Endothelial cell (in vitro differentiated cells): ENCODE measurements around the gene CLEC20A. TPM values are rescaled to one million over a fixed set of nuclear protein-coding genes. Genes with fewer than 3 reads are reported as not detected.

Experiments
- DNase-seq: peaks from one replicate; pipeline ENCODE4 v3.0.0; 2021; ENCODE audit warnings: low spot score
- H3K27ac Mint-ChIP-seq: one replicate; pipeline ENCODE4 v1.8.0; 2021; ENCODE audit warnings: mixed read lengths, inconsistent platforms; ENCODE audit not compliant: unreplicated experiment
- H3K27me3 Mint-ChIP-seq: one replicate; pipeline ENCODE4 v1.8.0; 2021; ENCODE audit warnings: mild to moderate bottlenecking, moderate library complexity, mixed read lengths, inconsistent platforms; ENCODE audit not compliant: unreplicated experiment
- H3K36me3 Mint-ChIP-seq: one replicate; pipeline ENCODE4 v1.8.0; 2021; ENCODE audit warnings: mild to moderate bottlenecking, low read depth, mixed read lengths, inconsistent platforms; ENCODE audit not compliant: unreplicated experiment
- H3K4me1 Mint-ChIP-seq: one replicate; pipeline ENCODE4 v1.8.0; 2021; ENCODE audit warnings: mild to moderate bottlenecking, mixed read lengths, inconsistent platforms; ENCODE audit not compliant: unreplicated experiment
- H3K4me3 Mint-ChIP-seq: one replicate; pipeline ENCODE4 v1.8.0; 2021; ENCODE audit warnings: mild to moderate bottlenecking, mixed read lengths, inconsistent platforms; ENCODE audit not compliant: unreplicated experiment
- H3K9me3 Mint-ChIP-seq: one replicate; pipeline ENCODE4 v1.8.0; 2021; ENCODE audit warnings: mixed read lengths, inconsistent platforms; ENCODE audit not compliant: unreplicated experiment
- total RNA-seq: library from RNA; stranded (reverse); fragmentation: NEBNext Ultra II Directional; extraction: Animal tissue kit (Norgen Biotek cat#: 25700); gene quantifications from one replicate; pipeline ENCODE4 v1.2.1, GENCODE V29; 2021; ENCODE audit not compliant: unreplicated experiment
- TF ChIP-seq, protein P1 (sequence below): fragments of 200-600 bp; sonication (generic); IDR thresholded peaks from one replicate; pipeline ENCODE4 v1.5.0; 2021; ENCODE audit warnings: antibody characterized with exemption; ENCODE audit not compliant: unreplicated experiment

CLEC20A gene
- total RNA-seq, 1 donor from 2014 or later, result not detected

DNA sequence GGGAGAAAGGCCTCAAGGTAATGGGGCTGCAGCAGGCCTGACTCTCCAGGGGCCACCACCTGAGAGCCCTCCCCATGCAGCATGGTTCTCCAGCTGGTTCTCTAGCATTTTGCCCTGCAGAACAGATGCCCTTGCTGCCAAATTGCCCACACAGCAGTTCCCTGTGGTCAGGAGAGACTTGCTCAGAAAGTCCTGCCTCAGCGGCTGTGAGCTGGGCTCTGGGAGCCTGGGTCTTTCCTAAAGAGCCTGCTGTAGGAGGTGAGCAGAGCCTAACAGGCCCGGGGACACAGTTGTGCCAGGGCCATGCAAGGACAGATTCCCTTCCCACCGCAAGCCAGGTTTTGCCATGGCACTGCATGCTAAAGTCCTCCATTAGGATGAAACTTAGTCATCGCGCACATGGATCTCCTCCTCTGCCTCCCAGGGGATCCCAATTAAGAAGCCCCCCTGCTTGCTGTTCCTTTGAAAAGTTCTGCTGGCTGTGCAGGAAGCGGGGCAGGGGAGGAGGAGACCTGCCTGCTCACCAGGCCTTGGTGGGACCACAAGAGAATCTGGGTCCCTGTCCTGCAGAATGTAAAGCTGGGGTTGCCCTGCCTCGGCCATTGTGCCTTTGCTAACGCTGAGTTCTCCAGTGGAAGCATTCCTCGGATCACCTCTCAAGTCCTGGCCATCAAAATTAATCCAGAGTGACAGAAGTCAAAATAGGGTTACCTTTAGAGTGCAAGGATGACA lies 37.5 kb upstream of the CLEC20A start:
- TF ChIP-seq, protein P1, sequence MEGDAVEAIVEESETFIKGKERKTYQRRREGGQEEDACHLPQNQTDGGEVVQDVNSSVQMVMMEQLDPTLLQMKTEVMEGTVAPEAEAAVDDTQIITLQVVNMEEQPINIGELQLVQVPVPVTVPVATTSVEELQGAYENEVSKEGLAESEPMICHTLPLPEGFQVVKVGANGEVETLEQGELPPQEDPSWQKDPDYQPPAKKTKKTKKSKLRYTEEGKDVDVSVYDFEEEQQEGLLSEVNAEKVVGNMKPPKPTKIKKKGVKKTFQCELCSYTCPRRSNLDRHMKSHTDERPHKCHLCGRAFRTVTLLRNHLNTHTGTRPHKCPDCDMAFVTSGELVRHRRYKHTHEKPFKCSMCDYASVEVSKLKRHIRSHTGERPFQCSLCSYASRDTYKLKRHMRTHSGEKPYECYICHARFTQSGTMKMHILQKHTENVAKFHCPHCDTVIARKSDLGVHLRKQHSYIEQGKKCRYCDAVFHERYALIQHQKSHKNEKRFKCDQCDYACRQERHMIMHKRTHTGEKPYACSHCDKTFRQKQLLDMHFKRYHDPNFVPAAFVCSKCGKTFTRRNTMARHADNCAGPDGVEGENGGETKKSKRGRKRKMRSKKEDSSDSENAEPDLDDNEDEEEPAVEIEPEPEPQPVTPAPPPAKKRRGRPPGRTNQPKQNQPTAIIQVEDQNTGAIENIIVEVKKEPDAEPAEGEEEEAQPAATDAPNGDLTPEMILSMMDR, result no peak
- H3K27ac Mint-ChIP-seq, result no peak overlapping the region
- no peak overlapping the region for H3K4me3 Mint-ChIP-seq
- no peak for DNase-seq
- H3K27me3 Mint-ChIP-seq, result no peaks in the 10 kb centered on the region
- H3K9me3 Mint-ChIP-seq, result no peaks in the 10 kb centered on the region
- no peaks in the 10 kb centered on the region for H3K4me1 Mint-ChIP-seq
- H3K36me3 Mint-ChIP-seq, result no peaks in the 10 kb centered on the region

DNA sequence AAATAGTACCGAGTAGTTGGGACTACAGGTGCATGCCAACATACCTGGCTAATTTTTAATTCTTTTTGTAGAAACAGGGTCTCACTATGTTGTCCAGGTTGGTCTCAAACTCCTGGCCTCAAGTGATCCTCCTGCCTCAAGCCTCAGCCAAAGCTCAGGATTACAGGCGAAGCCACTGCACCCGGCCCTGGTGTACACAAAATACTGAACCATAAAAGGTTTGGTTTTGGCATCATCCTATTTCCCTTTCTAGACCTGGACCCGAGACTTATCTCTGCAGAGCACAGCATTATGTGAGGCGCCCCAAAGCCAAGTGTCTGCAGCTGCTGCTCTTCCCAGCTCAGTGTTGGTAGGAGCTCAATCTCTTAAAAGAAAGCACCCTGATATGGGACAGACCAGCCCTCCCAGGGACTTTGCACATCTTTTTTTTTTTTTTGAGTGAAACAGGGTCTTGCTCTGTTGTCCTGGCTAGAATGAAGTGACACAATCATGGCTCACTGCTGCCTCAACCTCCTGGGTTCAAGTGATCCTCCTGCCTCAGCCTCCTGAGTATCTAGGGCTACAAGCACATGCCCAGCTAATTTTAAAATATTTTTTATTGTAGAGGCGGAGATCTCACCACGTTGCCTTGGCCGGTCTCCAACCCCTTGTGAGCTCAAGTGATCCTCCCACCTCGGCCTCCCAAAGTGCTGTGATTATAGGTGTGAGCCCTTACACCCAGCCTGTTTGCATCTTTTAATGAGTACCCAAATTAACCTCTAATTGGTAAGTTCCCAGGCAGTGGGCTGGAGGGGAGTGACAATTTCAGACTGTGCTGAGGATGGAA lies 36.6 kb upstream of the CLEC20A start:
- no peaks in the 10 kb centered on the region for H3K27me3 Mint-ChIP-seq
- H3K9me3 Mint-ChIP-seq, result no peaks in the 10 kb centered on the region
- DNase-seq, result no peak
- TF ChIP-seq, protein P1, result no peak
- H3K36me3 Mint-ChIP-seq, result no peaks in the 10 kb centered on the region
- no peaks in the 10 kb centered on the region for H3K4me1 Mint-ChIP-seq
- no peak overlapping the region for H3K4me3 Mint-ChIP-seq
- no peak overlapping the region for H3K27ac Mint-ChIP-seq

DNA sequence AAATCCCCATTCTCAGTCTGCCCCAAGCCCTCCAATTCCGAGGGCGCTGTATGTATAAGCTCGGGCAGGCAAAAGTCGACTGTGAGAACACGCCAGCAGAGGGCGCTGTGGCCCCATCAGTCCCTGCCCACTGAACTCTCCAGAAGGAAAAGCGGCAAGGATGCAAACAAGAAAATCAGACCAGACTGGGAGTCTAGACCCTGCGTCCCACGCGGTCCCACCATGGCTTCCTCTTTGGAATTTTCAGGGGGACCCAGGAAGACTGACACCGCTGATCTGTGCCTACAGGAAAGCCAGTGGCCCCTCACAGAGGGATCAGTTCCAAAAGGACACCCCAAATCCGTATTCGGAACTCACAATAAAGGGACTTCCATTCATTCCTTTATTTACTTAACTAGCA lies 35.6 kb upstream of the CLEC20A start:
- TF ChIP-seq, protein P1, result peak; percentile 94
- Mint-ChIP-seq H3K4me3 (no peak overlapping the region), H3K9me3 (no peaks in the 10 kb centered on the region), H3K36me3 (no peaks in the 10 kb centered on the region), H3K27me3 (peaks cover 3% of the 10 kb centered on the region), H3K27ac (no peak overlapping the region), H3K4me1 (no peaks in the 10 kb centered on the region)
- DNase-seq, result peak; percentile 89

DNA sequence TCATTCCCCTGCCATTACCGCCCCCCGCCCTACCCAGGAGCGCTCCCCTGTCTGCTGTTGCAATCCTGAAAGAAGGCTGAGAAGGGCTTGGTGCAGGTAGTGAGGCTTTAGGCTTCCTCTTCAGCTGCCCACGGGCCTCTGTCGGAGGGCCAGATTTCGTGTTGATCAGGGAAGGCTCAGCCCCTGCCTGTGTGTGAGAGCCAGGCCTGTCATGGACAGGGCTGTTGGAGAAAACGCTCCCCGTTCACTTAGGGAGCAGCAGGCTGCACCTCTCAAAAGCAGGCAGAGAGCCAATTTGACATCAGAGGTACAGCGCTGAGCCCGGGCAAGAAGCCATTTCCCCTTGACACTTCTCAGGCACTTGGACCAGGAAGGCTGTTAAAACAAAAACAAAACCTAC lies 35.1 kb upstream of the CLEC20A start:
- DNase-seq, result no peak
- Mint-ChIP-seq H3K4me1 (no peaks in the 10 kb centered on the region), H3K36me3 (no peaks in the 10 kb centered on the region), H3K4me3 (no peak overlapping the region), H3K9me3 (no peaks in the 10 kb centered on the region), H3K27me3 (peaks cover 3% of the 10 kb centered on the region), H3K27ac (no peak overlapping the region)
- TF ChIP-seq, protein P1, result no peak

DNA sequence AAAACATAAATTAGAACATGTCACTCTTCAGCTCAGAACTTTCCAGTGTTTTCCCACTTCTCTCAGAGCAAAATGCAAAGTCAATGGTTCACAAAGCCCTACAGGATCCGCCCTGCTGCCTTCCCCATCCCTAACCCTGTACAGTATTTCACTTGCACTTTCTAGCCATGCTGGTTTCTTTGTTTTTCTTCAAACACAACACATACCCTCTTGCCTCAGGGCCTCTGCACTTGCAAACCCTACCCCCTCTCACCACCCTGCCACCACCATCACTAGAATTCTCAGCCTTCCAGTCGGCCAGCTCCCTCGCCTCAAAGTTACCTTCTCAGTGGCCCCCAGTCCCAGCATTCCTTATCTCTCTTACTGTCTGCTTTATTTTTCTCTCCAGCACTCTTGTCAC lies 33.7 kb upstream of the CLEC20A start:
- H3K27ac Mint-ChIP-seq, result no peak overlapping the region
- TF ChIP-seq, protein P1, result no peak
- no peaks in the 10 kb centered on the region for H3K36me3 Mint-ChIP-seq
- H3K27me3 Mint-ChIP-seq, result peaks cover 3% of the 10 kb centered on the region
- DNase-seq, result no peak
- no peaks in the 10 kb centered on the region for H3K9me3 Mint-ChIP-seq
- no peak overlapping the region for H3K4me3 Mint-ChIP-seq
- no peaks in the 10 kb centered on the region for H3K4me1 Mint-ChIP-seq
